Measurements from ENCODE around the gene CHST1.
A peak's percentile ranks its signal among the peaks of the same experiment; 100 is the strongest.

CHST1 gene

GRCh38 chr11:45673441-45673840 is 8.0 kb upstream of the CHST1 start:
- DNase-seq: no peak

- no peak for DNase-seq
These were observed 7.2 kb upstream of the CHST1 start for GRCh38 chr11:45672593-45672992.

- DNase-seq: no peak
These were observed 6.1 kb upstream of the CHST1 start for GRCh38 chr11:45671246-45672171.

DNA sequence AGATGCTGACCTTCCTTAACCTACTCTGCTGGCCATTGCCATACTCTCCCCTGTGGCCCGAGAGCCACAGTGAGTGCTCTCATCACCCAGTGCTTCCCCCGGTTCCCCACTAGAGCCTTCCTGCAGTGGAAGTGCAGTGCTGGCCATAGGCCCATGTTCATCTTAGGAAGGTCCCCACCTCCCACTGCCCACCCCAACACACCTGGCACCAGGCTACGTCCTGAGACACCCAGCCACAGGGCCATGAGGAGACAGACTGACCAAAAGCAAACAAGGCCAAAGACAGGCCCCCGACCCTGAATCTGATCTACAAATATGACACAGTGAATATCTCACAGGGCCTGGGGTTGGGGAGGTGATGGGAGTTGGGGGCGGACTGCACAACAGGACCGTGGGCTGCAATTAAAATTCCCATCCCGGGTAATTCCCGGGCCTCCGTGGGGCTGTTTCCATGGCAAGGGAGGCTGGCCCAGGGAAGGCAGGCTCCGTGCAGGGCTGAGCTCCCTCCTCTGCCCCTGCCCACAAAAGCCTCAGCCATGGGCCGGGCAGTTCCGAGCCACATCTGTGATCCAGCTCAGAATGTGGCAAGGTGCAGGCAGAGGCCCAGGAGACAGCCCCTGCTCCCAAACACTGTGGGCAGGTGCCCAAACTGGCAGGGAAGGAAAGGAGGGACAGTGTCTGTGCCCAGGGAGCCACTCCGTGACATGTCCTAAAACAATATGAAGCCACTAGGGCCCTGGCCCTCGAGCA is 5.1 kb upstream of the CHST1 start:
- DNase-seq: no peak

GRCh38 chr11:45669956-45670355 is 4.5 kb upstream of the CHST1 start:
- no peak for DNase-seq

GRCh38 chr11:45669146-45669545 is 3.7 kb upstream of the CHST1 start:
- no peak for DNase-seq

GRCh38 chr11:45667929-45668680 is 2.7 kb upstream of the CHST1 start:
- DNase-seq: no peak

DNA sequence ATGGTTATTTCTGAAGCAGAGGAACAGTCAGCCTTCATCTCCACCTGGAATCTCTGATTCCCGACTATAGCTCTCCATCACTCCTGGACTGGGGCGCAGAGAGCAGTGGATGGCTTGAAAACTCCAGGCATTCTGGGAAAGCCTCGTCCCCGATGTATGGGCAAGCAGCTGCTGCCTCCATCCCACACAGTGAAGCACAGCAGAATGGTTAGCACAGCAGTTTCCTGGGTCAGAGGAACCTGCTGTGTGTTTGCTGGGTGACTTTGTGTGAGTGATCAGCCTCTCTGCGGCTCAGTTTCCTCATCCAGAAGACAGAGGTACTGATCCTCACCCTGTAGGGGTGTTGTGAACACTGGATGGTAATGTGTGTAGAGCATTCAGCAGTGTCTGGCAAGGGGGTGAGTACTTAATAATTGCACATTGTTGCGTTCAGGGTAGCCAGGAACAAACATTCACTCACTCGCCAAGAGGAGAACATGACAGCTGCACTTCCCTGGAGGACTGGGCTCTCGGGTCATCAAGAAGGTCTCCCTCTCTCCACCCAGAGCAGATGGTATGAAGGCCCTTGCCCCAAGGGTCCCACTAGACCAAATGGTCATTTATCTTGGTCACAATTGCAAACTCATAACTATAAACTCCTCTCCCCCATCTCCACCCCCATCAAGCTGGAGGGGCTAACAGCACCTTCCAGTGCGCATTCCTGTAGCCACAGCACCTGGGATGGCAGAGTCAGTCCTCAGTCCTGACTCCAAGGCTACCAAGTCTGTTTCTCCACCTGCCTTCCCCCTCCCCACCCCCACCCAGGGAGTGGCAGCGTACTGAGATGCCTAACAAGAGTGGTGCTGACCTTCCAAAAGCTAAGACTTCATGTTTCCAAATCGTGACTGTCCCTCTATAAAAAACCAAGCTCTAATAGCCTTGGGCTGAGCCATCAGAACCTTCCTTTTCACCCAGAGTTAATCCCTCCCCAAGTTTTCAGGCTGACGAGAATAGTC is 1.5 kb upstream of the CHST1 start:
- DNase-seq: no peak

- DNase-seq: no peak
These were observed 668 bp upstream of the CHST1 start for GRCh38 chr11:45665933-45666647.

DNA sequence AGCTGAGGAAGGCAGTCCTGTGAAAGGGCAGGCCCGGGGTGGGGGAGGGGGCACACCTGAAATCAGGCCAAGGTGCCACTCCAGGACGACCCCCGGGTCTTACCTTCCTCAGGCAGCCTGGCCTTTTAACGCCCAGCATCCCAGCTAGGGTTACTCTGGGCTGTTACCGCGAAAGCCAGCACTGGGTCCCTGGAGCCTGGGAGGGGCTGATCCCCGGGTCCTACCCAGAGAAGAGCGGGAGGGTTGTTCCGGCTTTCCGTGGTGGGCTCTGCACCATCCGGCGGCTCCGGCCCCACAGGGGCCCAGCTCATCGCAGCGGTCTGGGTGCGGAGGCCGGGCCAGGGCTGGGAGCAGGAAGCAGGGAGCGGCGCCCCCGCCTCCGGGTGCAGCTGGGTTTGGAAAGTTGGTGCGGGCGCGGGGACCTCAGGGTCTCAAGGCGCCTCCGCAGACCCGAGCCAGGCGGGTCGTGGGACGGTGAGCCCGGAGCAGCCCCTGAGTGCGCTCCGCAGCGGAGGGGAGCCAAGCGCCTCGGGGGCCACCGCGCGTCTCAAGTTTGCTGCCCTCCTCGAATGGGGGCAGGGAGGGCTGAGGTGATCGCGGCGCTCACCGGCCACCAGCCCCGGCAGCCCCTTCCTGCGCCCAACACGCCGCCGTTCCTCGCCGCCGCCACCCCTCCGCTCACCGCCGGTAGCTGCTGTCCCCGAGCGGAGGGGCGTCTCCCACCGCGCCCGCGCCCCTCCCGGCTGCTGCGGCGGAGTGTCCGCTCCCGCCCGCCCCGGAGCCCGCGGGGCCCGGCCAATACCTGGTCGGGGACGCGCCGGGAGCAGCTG is 831 bp downstream of the CHST1 start:
- DNase-seq: no peak

DNA sequence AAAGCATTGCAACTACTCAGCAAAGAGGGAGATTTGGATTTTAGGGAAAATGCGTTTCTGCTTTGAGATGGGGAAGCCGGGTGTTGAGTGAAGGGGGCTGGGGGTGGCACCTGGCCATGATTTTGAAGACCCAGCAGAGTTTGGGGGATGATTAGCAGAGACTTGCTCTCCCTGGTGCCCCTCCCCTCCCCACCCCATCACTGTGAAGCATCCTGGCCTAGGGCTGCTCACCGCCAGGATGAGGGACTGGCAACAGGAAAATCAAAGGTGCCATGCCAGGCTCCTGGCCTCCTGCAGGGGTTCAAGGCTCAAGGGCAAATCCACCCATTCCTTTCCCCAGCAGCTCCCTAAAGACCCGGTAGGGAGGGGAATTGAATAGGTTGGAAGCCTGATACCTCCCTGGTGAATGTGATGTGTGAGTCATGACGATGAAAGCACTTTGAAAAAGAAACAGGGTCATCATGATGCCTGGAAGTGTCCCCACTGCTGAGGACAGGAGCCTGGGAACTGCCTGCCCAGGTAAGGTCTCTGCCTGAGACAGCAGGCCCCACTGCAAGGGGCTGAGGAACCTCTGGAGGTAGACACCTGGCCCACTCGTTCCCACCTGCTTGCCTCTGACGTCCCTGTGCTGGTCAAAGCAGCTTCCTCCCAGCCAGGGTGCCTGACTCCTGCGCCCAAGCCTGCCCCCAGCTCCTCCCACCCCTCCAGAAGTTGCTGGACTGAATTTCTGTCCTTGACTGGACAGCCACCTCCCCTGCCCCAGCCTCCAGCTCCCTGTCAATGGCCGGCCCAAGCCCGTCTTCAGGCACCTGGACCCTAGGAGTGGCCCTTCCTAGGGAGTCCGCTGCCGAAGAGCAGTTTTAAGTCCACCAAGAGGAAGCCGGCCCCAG is 1.7 kb downstream of the CHST1 start:
- no peak for DNase-seq

DNA sequence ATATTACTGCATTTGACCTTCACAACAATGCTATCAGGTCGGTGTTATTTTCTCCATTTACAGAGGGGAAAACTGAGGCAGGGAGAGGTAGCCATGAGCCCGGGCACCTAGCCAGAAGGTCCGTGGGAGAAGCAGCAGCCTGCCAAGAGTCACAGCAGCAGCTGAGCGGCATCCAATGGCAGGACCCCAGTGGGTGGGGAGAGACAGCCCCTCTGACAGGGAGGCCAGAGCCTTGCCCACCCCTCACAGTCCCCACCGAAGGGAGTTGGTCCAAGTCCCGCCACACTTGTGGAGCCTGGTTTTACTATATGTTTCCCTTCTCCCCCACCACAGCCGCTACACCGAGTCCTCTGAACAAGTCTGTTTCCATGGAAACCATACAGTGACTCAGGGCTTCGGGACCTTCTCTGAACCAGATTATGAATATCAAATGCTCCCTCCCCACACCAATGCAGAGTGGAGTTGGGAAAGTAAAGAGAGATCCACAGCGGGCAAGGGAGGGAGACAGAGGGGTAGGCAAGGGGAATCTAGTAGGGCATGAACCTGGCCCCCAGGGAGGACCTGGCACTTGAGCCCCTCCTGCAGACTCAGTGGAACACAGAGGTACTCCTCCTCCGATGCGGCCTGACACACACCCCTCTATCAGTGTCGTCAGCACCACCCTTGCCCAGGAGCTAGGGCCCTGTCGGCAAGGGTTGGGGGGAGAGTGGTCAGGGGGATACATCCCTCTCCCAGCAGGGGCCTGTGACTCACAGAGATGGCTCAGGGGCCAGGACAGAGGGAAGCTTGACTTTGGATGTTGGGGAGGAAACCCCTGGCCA is 2.5 kb downstream of the CHST1 start:
- peak; percentile 52 for DNase-seq

GRCh38 chr11:45662096-45662664 is 3.2 kb downstream of the CHST1 start:
- DNase-seq: peak; percentile 43

- DNase-seq: peak; percentile 41
These were observed 3.9 kb downstream of the CHST1 start for GRCh38 chr11:45661439-45662055.

- DNase-seq: peak; percentile 37
These were observed 4.5 kb downstream of the CHST1 start for GRCh38 chr11:45660729-45661438.

GRCh38 chr11:45659818-45660160 is 5.6 kb downstream of the CHST1 start:
- DNase-seq: no peak
